Subcutaneous adipose tissue (tissue), 4 donors: ENCODE results near the gene MYNN. TPM values are rescaled to one million over a fixed set of nuclear protein-coding genes. Genes with fewer than 3 reads are reported as not detected.

Experiments
- CTCF ChIP-seq: fragments of 450-650 bp; IDR thresholded peaks from one replicate; pipeline ENCODE4 v1.5.1; 2016; ENCODE audit warnings: low read depth, mild to moderate bottlenecking, control low read depth, antibody characterized with exemption, moderate library complexity
- total RNA-seq, 4 donors: library from RNA; depleted of rRNA; stranded (reverse); fragments of >200 nt; gene quantifications; one replicate each; pipeline ENCODE4 v1.1.0, GENCODE V29; 2016

Gene MYNN
- total RNA-seq, 4 donors from 2014 or later = 14.1 to 24.3 (median 17.1) TPM

- no peak for TF ChIP-seq CTCF
These were observed 3.7 kb upstream of the MYNN start, which contains the start of gene ACTRT3 for GRCh38 chr3:169769287-169770181. ACTRT3 (minus strand) TSS chr3:169769561; CDS start chr3:169769520, 41 bp downstream.

- TF ChIP-seq CTCF = no peak
These were observed 1.5 kb upstream of the MYNN start for GRCh38 chr3:169771497-169772304.

- no peak for TF ChIP-seq CTCF
These were observed 795 bp upstream of the MYNN start for GRCh38 chr3:169772305-169772896.

GRCh38 chr3:169774186-169774585 is 990 bp downstream of the MYNN start:
- no peak for TF ChIP-seq CTCF

- TF ChIP-seq CTCF = no peak
These were observed 4.6 kb downstream of the MYNN start for GRCh38 chr3:169777822-169778221.

- no peak for TF ChIP-seq CTCF
These were observed 7.5 kb downstream of the MYNN start for GRCh38 chr3:169780742-169781141.
